ENCODE data around the gene ERP29. TPM values are rescaled to one million over a fixed set of nuclear protein-coding genes. Genes with fewer than 3 reads are reported as not detected.

The ERP29 gene
- total RNA-seq (2014; rRNA removed) (90.2 and 97.2 TPM in 2 replicates), Bru-seq, nascent RNA (percentile 94 among the genes with signal in this experiment), BruChase-seq, experiment 1, labeled RNA remaining after a 6-hour chase (percentile 91 among the genes with signal in this experiment), BruChase-seq, experiment 2, labeled RNA remaining after a 2-hour chase (percentile 95 among the genes with signal in this experiment)
- long read RNA-seq, transcript ERP29-201 (3 exons, 1,735 nt) = major isoform, 107 of 174 reads
- long read RNA-seq, transcript ERP29-202 (2 exons, 1,333 nt) = minor isoform, 20 of 174 reads
- long read RNA-seq, partial matches to known transcripts = 39 of 174 reads
- long read RNA-seq, other reads (novel, unspliced or antisense) = 6 of 174 reads

DNA sequence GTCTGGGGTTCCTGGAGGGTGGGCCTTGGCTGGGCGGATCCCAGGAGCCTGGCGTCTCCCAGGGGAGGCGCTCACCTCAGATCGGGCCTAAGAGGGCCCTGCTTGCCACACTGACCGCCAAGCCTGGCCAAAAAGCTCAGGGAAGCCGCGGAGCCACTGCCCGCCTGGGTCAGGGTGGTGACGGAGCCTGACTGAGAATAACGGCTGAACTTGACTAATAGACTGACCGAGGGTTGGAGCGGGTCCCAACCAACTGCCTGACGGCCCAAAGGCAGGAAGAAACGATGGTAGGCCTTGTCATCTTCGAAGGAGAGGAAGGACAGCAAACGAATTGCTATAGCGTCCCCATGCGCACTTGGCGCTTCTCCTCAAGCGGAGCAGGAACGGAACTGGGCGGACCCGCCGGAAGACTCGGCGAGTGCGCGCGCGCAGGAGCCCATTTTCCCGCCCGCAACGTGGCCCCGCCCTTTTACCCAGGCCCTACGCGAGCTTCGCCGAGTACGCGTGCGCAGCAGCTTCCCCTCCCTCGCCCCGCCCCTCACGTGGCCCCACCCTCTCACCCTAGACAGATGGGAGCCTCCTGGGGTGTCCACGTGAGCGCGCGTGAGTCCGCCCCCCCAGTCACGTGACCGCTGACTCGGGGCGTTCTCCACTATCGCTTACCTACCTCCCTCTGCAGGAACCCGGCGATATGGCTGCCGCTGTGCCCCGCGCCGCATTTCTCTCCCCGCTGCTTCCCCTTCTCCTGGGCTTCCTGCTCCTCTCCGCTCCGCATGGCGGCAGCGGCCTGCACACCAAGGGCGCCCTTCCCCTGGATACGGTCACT is at the start of gene ERP29, which contains the start of gene TMEM116:
TSS of gene ERP29 (plus strand) at position 652 of the 826 bp plus-strand sequence. CDS start at position 692, 40 bp downstream.
TSS of gene TMEM116 (minus strand) at position 391 of the 826 bp plus-strand sequence. CDS start 7,895 bp downstream, outside the sequence.
- Histone ChIP-seq H3F3A (ENCODE audit: low read length, unreplicated experiment) (peaks cover 7% of the 10 kb centered on the region), H3K9ac (ENCODE audit: low read length) (peak within 1 kb of the TSS; percentile 95), H3K79me2 (ENCODE audit: low read length) (peaks cover 64% of the 10 kb centered on the region), H3K36me3 (ENCODE audit: low read depth, low read length) (peaks cover 11% of the 10 kb centered on the region), H3K9me2 (replicated peaks; ENCODE audit: low read length) (no peaks in the 10 kb centered on the region), H3K4me1 (ENCODE audit: insufficient read depth, low read length) (peaks cover 36% of the 10 kb centered on the region), H3K27me3 (ENCODE audit: low read length) (no peaks in the 10 kb centered on the region), H3K9me3 (ENCODE audit: low read length) (no peaks in the 10 kb centered on the region), H2AFZ (ENCODE audit: low read length) (peak within 1 kb of the TSS; percentile 91), H3K4me2 (ENCODE audit: low read length) (peak within 1 kb of the TSS; percentile 86), H4K20me1 (ENCODE audit: low read length) (peaks cover 19% of the 10 kb centered on the region), H3K27ac (ENCODE audit: low read length) (peak within 1 kb of the TSS; percentile 86), H3K4me3 (ENCODE audit: low read length) (peak within 1 kb of the TSS; percentile 92)
- ChIA-PET CTCF (interaction anchor here (0.6 to 0.8 kb wide), 2 partner anchors 35 to 69 kb away, joined by 3 read pairs; no protein-coding TSS in a partner anchor), POLR2A (ENCODE audit: unreplicated experiment) (interaction anchor here (0.5 to 0.6 kb wide), 2 partner anchors 10 to 58 kb away, joined by 4 read pairs; no protein-coding TSS in a partner anchor)
- TF ChIP-seq EZH2phosphoT487 (IDR thresholded peaks at IDR 0.05; ENCODE audit: borderline replicate concordance, low read length) (no peak), EZH2 (IDR thresholded peaks at IDR 0.05; ENCODE audit: low read length, unreplicated experiment) (no peak)
- TF ChIP-seq, protein P1, sequence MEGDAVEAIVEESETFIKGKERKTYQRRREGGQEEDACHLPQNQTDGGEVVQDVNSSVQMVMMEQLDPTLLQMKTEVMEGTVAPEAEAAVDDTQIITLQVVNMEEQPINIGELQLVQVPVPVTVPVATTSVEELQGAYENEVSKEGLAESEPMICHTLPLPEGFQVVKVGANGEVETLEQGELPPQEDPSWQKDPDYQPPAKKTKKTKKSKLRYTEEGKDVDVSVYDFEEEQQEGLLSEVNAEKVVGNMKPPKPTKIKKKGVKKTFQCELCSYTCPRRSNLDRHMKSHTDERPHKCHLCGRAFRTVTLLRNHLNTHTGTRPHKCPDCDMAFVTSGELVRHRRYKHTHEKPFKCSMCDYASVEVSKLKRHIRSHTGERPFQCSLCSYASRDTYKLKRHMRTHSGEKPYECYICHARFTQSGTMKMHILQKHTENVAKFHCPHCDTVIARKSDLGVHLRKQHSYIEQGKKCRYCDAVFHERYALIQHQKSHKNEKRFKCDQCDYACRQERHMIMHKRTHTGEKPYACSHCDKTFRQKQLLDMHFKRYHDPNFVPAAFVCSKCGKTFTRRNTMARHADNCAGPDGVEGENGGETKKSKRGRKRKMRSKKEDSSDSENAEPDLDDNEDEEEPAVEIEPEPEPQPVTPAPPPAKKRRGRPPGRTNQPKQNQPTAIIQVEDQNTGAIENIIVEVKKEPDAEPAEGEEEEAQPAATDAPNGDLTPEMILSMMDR (conservative IDR thresholded peaks at IDR 0.05; ENCODE audit: low read depth, low read length) = peak; percentile 48
- DNase-seq (peak; percentile 99), ATAC-seq (peak; percentile 79)
- BruUV-seq (replicated peaks) = TSS peak; percentile 88
- intact Hi-C loops (cut with micrococcal nuclease) = loop anchor here (1.0 to 10.0 kb wide), 3 partner anchors 68 to 372 kb away; partner anchors contain the start of genes HECTD4 and MAPKAPK5

DNA sequence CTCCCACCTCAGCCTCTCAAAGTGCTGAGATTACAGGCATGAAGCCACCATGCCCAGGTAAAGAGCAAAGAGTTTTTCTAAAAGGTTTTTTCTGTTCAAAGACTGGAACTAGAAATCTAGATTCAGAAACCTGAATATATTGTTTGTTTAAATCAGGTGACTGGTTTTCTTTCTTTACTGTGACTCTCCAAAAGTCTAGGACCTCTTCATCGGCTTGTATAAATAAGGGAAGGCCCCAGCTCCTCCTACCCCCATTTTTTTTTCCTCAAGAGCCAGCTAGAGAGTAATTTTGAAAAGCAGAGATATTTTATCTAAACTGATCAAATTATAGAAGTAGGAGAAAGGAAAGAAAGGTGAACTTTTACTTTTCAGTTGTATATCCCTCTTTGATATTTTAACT is 48.3 kb upstream of the ERP29 start:
- TF ChIP-seq, protein P1 (conservative IDR thresholded peaks at IDR 0.05; ENCODE audit: low read depth, low read length) = no peak
- TF ChIP-seq EZH2 (IDR thresholded peaks at IDR 0.05; ENCODE audit: low read length, unreplicated experiment) (no peak), EZH2phosphoT487 (IDR thresholded peaks at IDR 0.05; ENCODE audit: borderline replicate concordance, low read length) (no peak)
- Histone ChIP-seq H3K27me3 (ENCODE audit: low read length) (no peaks in the 10 kb centered on the region), H4K20me1 (ENCODE audit: low read length) (no peaks in the 10 kb centered on the region), H3K4me1 (ENCODE audit: insufficient read depth, low read length) (no peaks in the 10 kb centered on the region), H3K9me2 (replicated peaks; ENCODE audit: low read length) (no peaks in the 10 kb centered on the region), H3K27ac (ENCODE audit: low read length) (no peak overlapping the region), H3K79me2 (ENCODE audit: low read length) (no peaks in the 10 kb centered on the region), H2AFZ (ENCODE audit: low read length) (no peak overlapping the region), H3K36me3 (ENCODE audit: low read depth, low read length) (no peaks in the 10 kb centered on the region), H3K4me2 (ENCODE audit: low read length) (no peak overlapping the region), H3F3A (ENCODE audit: low read length, unreplicated experiment) (no peaks in the 10 kb centered on the region), H3K4me3 (ENCODE audit: low read length) (no peak overlapping the region), H3K9ac (ENCODE audit: low read length) (no peak overlapping the region), H3K9me3 (ENCODE audit: low read length) (no peaks in the 10 kb centered on the region)
- ATAC-seq (no peak), DNase-seq (no peak)
- POLR2A ChIA-PET (ENCODE audit: unreplicated experiment) = interaction anchor here (0.6 kb wide), 1 partner anchor 11 kb away, joined by 5 read pairs; no protein-coding TSS in a partner anchor
- no TSS peak for BruUV-seq (replicated peaks)
- CTCF ChIA-PET = no interaction called here
- intact Hi-C loops (cut with micrococcal nuclease) = no loop called here

All from PC-3 (cell line).